H9 (cell line): ENCODE results near the gene LSG1. TPM values are rescaled to one million over a fixed set of nuclear protein-coding genes. Genes with fewer than 3 reads are reported as not detected.

ENCODE experiments used
- DNase-seq: peaks from one replicate; pipeline ENCODE4 v3.0.0-alpha.2; 2017
- H2AFZ ChIP-seq: one replicate; pipeline ENCODE4 v1.6.1; 2013; ENCODE audit warnings: mild to moderate bottlenecking, low read length, control low read depth, moderate library complexity
- H2AK5ac ChIP-seq: 2 replicates; pipeline ENCODE4 v1.6.1; 2013; ENCODE audit warnings: low read length, control low read depth, mixed read lengths; ENCODE audit not compliant: insufficient read length
- H2BK120ac ChIP-seq: one replicate; pipeline ENCODE4 v1.6.1; 2013; ENCODE audit warnings: low read depth, mild to moderate bottlenecking, low read length, control low read depth, inconsistent platforms; ENCODE audit not compliant: poor library complexity, severe bottlenecking
- H2BK12ac ChIP-seq: 2 replicates; pipeline ENCODE4 v1.6.1; 2013; ENCODE audit warnings: low read length, control low read depth, mixed read lengths, low read depth; ENCODE audit not compliant: insufficient read length
- H2BK15ac ChIP-seq: 2 replicates; pipeline ENCODE4 v1.6.1; 2013; ENCODE audit warnings: low read depth, low read length, control low read depth
- H2BK20ac ChIP-seq: one replicate; pipeline ENCODE4 v1.6.1; 2013; ENCODE audit warnings: low read depth, mild to moderate bottlenecking, low read length, control low read depth, inconsistent platforms; ENCODE audit not compliant: poor library complexity, severe bottlenecking
- H2BK5ac ChIP-seq: 2 replicates; pipeline ENCODE4 v1.6.1; 2013; ENCODE audit warnings: low read length, control low read depth, mixed read lengths; ENCODE audit not compliant: insufficient read length
- H3K14ac ChIP-seq: 2 replicates; pipeline ENCODE4 v1.6.1; 2013; ENCODE audit warnings: low read length, control low read depth; ENCODE audit not compliant: insufficient read depth
- H3K18ac ChIP-seq: 2 replicates; pipeline ENCODE4 v1.6.1; 2013; ENCODE audit warnings: low read depth, mild to moderate bottlenecking, mixed read lengths, low read length, control low read depth; ENCODE audit not compliant: insufficient read length
- H3K23ac ChIP-seq: 2 replicates; pipeline ENCODE4 v1.6.1; 2013; ENCODE audit warnings: low read length, control low read depth, mixed read lengths, low read depth; ENCODE audit not compliant: insufficient read length
- H3K23me2 ChIP-seq: 2 replicates; pipeline ENCODE4 v1.6.1; 2013; ENCODE audit warnings: low read depth, mild to moderate bottlenecking, mixed read lengths, low read length, control low read depth; ENCODE audit not compliant: insufficient read length, poor library complexity, severe bottlenecking
- H3K27ac ChIP-seq: 2 replicates; pipeline ENCODE4 v1.5.1; 2013; ENCODE audit warnings: low read length, control low read depth, mixed read lengths, low read depth; ENCODE audit not compliant: insufficient read length
- H3K27me3 ChIP-seq: 2 replicates; pipeline ENCODE4 v1.6.1; 2013; ENCODE audit warnings: low read length, control low read depth, inconsistent platforms; ENCODE audit not compliant: insufficient read depth
- H3K4ac ChIP-seq: 2 replicates; pipeline ENCODE4 v1.6.1; 2013; ENCODE audit warnings: low read depth, mild to moderate bottlenecking, control low read depth, inconsistent platforms, low read length, moderate library complexity
- H3K4me1 ChIP-seq: 2 replicates; pipeline ENCODE4 v1.6.1; 2013; ENCODE audit warnings: low read length, control low read depth, inconsistent platforms; ENCODE audit not compliant: insufficient read depth
- H3K4me2 ChIP-seq: 2 replicates; pipeline ENCODE4 v1.6.1; 2013; ENCODE audit warnings: low read length, control low read depth, mixed read lengths; ENCODE audit not compliant: insufficient read length, insufficient read depth
- H3K56ac ChIP-seq: 2 replicates; pipeline ENCODE4 v1.6.1; 2013; ENCODE audit warnings: low read depth, mild to moderate bottlenecking, mixed read lengths, low read length, control low read depth; ENCODE audit not compliant: insufficient read length
- H3K79me1 ChIP-seq: 2 replicates; pipeline ENCODE4 v1.6.1; 2013; ENCODE audit warnings: low read depth, mild to moderate bottlenecking, moderate library complexity, low read length, control low read depth, inconsistent platforms; ENCODE audit not compliant: insufficient read depth, poor library complexity, severe bottlenecking
- H3K79me2 ChIP-seq: 2 replicates; pipeline ENCODE4 v1.6.1; 2013; ENCODE audit warnings: low read length, control low read depth, inconsistent platforms; ENCODE audit not compliant: insufficient read depth
- H3K9ac ChIP-seq: 2 replicates; pipeline ENCODE4 v1.6.1; 2013; ENCODE audit warnings: low read length, control low read depth, mixed read lengths; ENCODE audit not compliant: insufficient read length; ENCODE audit errors: extremely low read depth
- H3K9me3 ChIP-seq: one replicate; pipeline ENCODE4 v1.6.1; 2013; ENCODE audit warnings: low read depth, low read length, inconsistent platforms; ENCODE audit not compliant: control insufficient read depth
- H3T11ph ChIP-seq: one replicate; pipeline ENCODE4 v1.6.1; 2013; ENCODE audit warnings: mild to moderate bottlenecking, low read length, control low read depth, inconsistent platforms
- H4K20me1 ChIP-seq: one replicate; pipeline ENCODE4 v1.6.1; 2013; ENCODE audit not compliant: control insufficient read depth, insufficient read length, insufficient read depth
- H4K5ac ChIP-seq: 2 replicates; pipeline ENCODE4 v1.6.1; 2013; ENCODE audit warnings: low read depth, mild to moderate bottlenecking, mixed read lengths, low read length, control low read depth; ENCODE audit not compliant: insufficient read length
- H4K8ac ChIP-seq: replicated peaks from 2 replicates; pipeline ENCODE4 v1.6.1; 2013; ENCODE audit warnings: low read length, control low read depth, mixed read lengths, low read depth; ENCODE audit not compliant: insufficient read length
- H4K91ac ChIP-seq: 2 replicates; pipeline ENCODE4 v1.6.1; 2013; ENCODE audit warnings: low read depth, mild to moderate bottlenecking, moderate library complexity, mixed read lengths, low read length, control low read depth; ENCODE audit not compliant: insufficient read length
- H3K27ac Mint-ChIP-seq, 3 experiments: 2 replicates in 2 of 3; 3 replicates in 1 of 3; pipeline ENCODE4 v1.8.0; 2020 to 2021; ENCODE audit warnings: mixed read lengths in 3 of 3, mild to moderate bottlenecking in 1 of 3, moderate library complexity in 1 of 3
- H3K27me3 Mint-ChIP-seq: 2 replicates; pipeline ENCODE4 v1.8.0; 2021; ENCODE audit warnings: low read depth, mild to moderate bottlenecking, moderate library complexity, mixed read lengths
- H3K36me3 Mint-ChIP-seq, 3 experiments: 2 replicates in 2 of 3; 3 replicates in 1 of 3; pipeline ENCODE4 v1.8.0; 2020 to 2021; ENCODE audit warnings: low read depth in 3 of 3, mixed read lengths in 3 of 3; ENCODE audit not compliant: insufficient read depth in 1 of 3
- H3K4me1 Mint-ChIP-seq, 2 experiments: 2 replicates each; pipeline ENCODE4 v1.8.0; 2020; ENCODE audit warnings: mixed read lengths in 2 of 2
- H3K4me3 Mint-ChIP-seq, 2 experiments: 2 replicates in 1 of 2; 3 replicates in 1 of 2; pipeline ENCODE4 v1.8.0; 2020 to 2021; ENCODE audit warnings: mild to moderate bottlenecking in 2 of 2, mixed read lengths in 2 of 2, moderate library complexity in 1 of 2
- H3K9me3 Mint-ChIP-seq, 2 experiments: 2 replicates in 1 of 2; 3 replicates in 1 of 2; pipeline ENCODE4 v1.8.0; 2020; ENCODE audit warnings: mild to moderate bottlenecking in 2 of 2, mixed read lengths in 2 of 2, moderate library complexity in 1 of 2
- WGBS: extraction: QIAGEN DNeasy Blood & Tissue Kit; methylation state at CpG from one replicate; pipeline ENCODE4 v1.1.7; 2013; ENCODE audit warnings: missing lambda C conversion rate, low lambda C conversion rate, mixed read lengths; ENCODE audit not compliant: insufficient read length; ENCODE audit errors: extremely low coverage; 5-methylcytosine and 5-hydroxymethylcytosine counted together
- total RNA-seq: library from RNA; stranded (reverse); gene quantifications from 2 replicates; pipeline ENCODE4 v1.2.1, GENCODE V29; 2021
- TF ChIP-seq, protein P1 (sequence below): fragments of 200-600 bp; sonication (generic); conservative IDR thresholded peaks from 3 replicates; pipeline ENCODE4 v1.8.0; 2021; ENCODE audit warnings: antibody characterized with exemption, mild to moderate bottlenecking

LSG1 gene
- total RNA-seq, 1 experiment from 2014 or later = 63.3 TPM

GRCh38 chr3:194637541-194638400 lies 34.2 kb downstream of the LSG1 start:
- no peaks in the 10 kb centered on the region for H3K27me3 ChIP-seq
- TF ChIP-seq, protein P1, sequence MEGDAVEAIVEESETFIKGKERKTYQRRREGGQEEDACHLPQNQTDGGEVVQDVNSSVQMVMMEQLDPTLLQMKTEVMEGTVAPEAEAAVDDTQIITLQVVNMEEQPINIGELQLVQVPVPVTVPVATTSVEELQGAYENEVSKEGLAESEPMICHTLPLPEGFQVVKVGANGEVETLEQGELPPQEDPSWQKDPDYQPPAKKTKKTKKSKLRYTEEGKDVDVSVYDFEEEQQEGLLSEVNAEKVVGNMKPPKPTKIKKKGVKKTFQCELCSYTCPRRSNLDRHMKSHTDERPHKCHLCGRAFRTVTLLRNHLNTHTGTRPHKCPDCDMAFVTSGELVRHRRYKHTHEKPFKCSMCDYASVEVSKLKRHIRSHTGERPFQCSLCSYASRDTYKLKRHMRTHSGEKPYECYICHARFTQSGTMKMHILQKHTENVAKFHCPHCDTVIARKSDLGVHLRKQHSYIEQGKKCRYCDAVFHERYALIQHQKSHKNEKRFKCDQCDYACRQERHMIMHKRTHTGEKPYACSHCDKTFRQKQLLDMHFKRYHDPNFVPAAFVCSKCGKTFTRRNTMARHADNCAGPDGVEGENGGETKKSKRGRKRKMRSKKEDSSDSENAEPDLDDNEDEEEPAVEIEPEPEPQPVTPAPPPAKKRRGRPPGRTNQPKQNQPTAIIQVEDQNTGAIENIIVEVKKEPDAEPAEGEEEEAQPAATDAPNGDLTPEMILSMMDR = no peak
- Mint-ChIP-seq H3K4me3 (no peak overlapping the region), H3K36me3 (peaks cover 18 to 33% (median 23%) of the 10 kb centered on the region in 3 experiments), H3K4me1 (peaks cover 6 to 10% of the 10 kb centered on the region in 2 experiments), H3K27me3 (no peaks in the 10 kb centered on the region), H3K27ac (peak overlapping the region; percentile 32 to 73 (median 45); a peak in 4 of 7 replicates), H3K9me3 (no peaks in the 10 kb centered on the region)
- H3T11ph ChIP-seq = no peak overlapping the region
- no peaks in the 10 kb centered on the region for H4K20me1 ChIP-seq
- WGBS = no CpG with 5 or more reads among the region's 22 CpGs
- no peak overlapping the region for H2BK120ac ChIP-seq
- no peak overlapping the region for H2BK15ac ChIP-seq
- no peak overlapping the region for H3K27ac ChIP-seq
- no peak overlapping the region for H2BK20ac ChIP-seq
- H3K4me1 ChIP-seq = no peaks in the 10 kb centered on the region
- no peak overlapping the region for H3K56ac ChIP-seq
- H3K79me2 ChIP-seq = no peaks in the 10 kb centered on the region
- H3K14ac ChIP-seq = no peak overlapping the region
- no peak overlapping the region for H2BK12ac ChIP-seq
- H4K5ac ChIP-seq = no peak overlapping the region
- no peak overlapping the region for H2AK5ac ChIP-seq
- no peaks in the 10 kb centered on the region for H3K79me1 ChIP-seq
- H3K23ac ChIP-seq = no peak overlapping the region
- no peak overlapping the region for H3K9ac ChIP-seq
- H2AFZ ChIP-seq = no peak overlapping the region
- no peak overlapping the region for H4K8ac ChIP-seq
- no peak overlapping the region for H2BK5ac ChIP-seq
- H3K4me2 ChIP-seq = no peak overlapping the region
- H3K9me3 ChIP-seq = no peaks in the 10 kb centered on the region
- H3K4ac ChIP-seq = no peak overlapping the region
- H3K18ac ChIP-seq = no peak overlapping the region
- no peak overlapping the region for H4K91ac ChIP-seq
- no peak for DNase-seq
- H3K23me2 ChIP-seq = no peaks in the 10 kb centered on the region
